ENCODE data around the gene RGS9.
"Not testable (repeated sequence)": the region's sequence is repeated elsewhere in the genome, so short reads cannot be mapped to it uniquely, and the experiment has no call there.

- TF ChIP-seq POLR2A (IDR thresholded peaks at IDR 0.05; ENCODE audit: low read length); GATA1 (IDR thresholded peaks at IDR 0.05; ENCODE audit: low read depth, low read length): not testable (repeated sequence)
These were observed 43.6 kb downstream of the RGS9 start for GRCh38 chr17:65180752-65181236.

Measured in erythroblast (primary cell).